ENCODE data around the gene MINDY1. TPM values are rescaled to one million over a fixed set of nuclear protein-coding genes. Genes with fewer than 3 reads are reported as not detected.

Gene MINDY1
- total and polyA plus RNA-seq, 9 of the 15 experiments (the other 6 are each of a cell fraction or from before 2014, with no cell fraction given), result 0.49 to 11.0 (median 6.0) TPM

GRCh38 chr1:150973836-150974579 lies 32.7 kb downstream of the MINDY1 start (continued):
- TF ChIP-seq RBBP5 (IDR thresholded peaks at IDR 0.05; ENCODE audit: borderline replicate concordance, insufficient read depth, low read length, poor library complexity, severe bottlenecking) (peak; percentile 34), ZFX (CRISPR knock-in tag; IDR thresholded peaks at IDR 0.05) (peak; percentile 33), SMAD4 (CRISPR knock-in tag; conservative IDR thresholded peaks at IDR 0.05) (peak; percentile 52; the same call in 1 of the 2 replicates), RBFOX2 (IDR thresholded peaks at IDR 0.05; ENCODE audit: low read depth, low read length) (peak; percentile 61), ZBTB9 (CRISPR knock-in tag; IDR thresholded peaks at IDR 0.05) (0 out of 2 replicates have a peak, but pooled peaks have one; percentile 17), PCBP1 (IDR thresholded peaks at IDR 0.05; ENCODE audit: low read depth, low read length, poor library complexity, severe bottlenecking) (peak; percentile 10), RBM39 (optimal IDR thresholded peaks at IDR 0.05; ENCODE audit: low read depth, low read length) (no peak), CEBPG (CRISPR knock-in tag; IDR thresholded peaks at IDR 0.05) (peak; percentile 37; the same call in 1 of the 2 replicates), CEBPG (tag; conservative IDR thresholded peaks at IDR 0.05 in 1 of 2, IDR thresholded peaks at IDR 0.05 in 1 of 2) (no peak), E2F6 (IDR thresholded peaks at IDR 0.05; ENCODE audit: borderline replicate concordance in 1 of 2, extremely low read depth in 1 of 2, insufficient read depth in 1 of 2, insufficient read length in 1 of 2, low read depth in 1 of 2, low read length in 1 of 2, poor library complexity in 1 of 2, severe bottlenecking in 1 of 2) (peak in 1 of 2 experiments; percentile 9), ZNF639 (CRISPR knock-in tag; conservative IDR thresholded peaks at IDR 0.05 in 1 of 2, IDR thresholded peaks at IDR 0.05 in 1 of 2) (peak in 1 of 2 experiments; percentile 48; a peak in 1 of 4 replicates)

Data from K562 (cell line).